Endodermal cell (in vitro differentiated cells): ENCODE results near the gene MPC1. TPM values are rescaled to one million over a fixed set of nuclear protein-coding genes. Genes with fewer than 3 reads are reported as not detected.
"Not testable (repeated sequence)": the region's sequence is repeated elsewhere in the genome, so short reads cannot be mapped to it uniquely, and the experiment has no call there.

ENCODE experiments used
- DNase-seq: peaks from one replicate; pipeline ENCODE4 v3.0.0-alpha.2; 2017
- H3K27ac ChIP-seq: 2 replicates; pipeline ENCODE4 v1.5.1; 2013; ENCODE audit warnings: mild to moderate bottlenecking, low read depth, low read length, moderate library complexity
- H3K27me3 ChIP-seq: 2 replicates; pipeline ENCODE4 v1.6.1; 2013; ENCODE audit warnings: mild to moderate bottlenecking, low read length, moderate library complexity; ENCODE audit not compliant: insufficient read depth, control insufficient read depth, poor library complexity, severe bottlenecking
- H3K36me3 ChIP-seq: 2 replicates; pipeline ENCODE4 v1.7.0; 2013; ENCODE audit warnings: mild to moderate bottlenecking, low read length, moderate library complexity; ENCODE audit not compliant: control insufficient read depth, insufficient read depth
- H3K4me1 ChIP-seq: one replicate; pipeline ENCODE4 v1.7.0; 2013; ENCODE audit warnings: low read length; ENCODE audit not compliant: control insufficient read depth, insufficient read depth
- H3K4me3 ChIP-seq: 2 replicates; pipeline ENCODE4 v1.5.1; 2013; ENCODE audit warnings: mild to moderate bottlenecking, low read length, moderate library complexity
- H3K9ac ChIP-seq: 2 replicates; pipeline ENCODE4 v1.6.1; 2013; ENCODE audit warnings: mild to moderate bottlenecking, low read length, moderate library complexity; ENCODE audit not compliant: poor library complexity, severe bottlenecking; ENCODE audit errors: extremely low read depth
- H3K9me3 ChIP-seq: 2 replicates; pipeline ENCODE4 v1.6.1; 2013; ENCODE audit warnings: mild to moderate bottlenecking, low read length, moderate library complexity; ENCODE audit not compliant: control insufficient read depth
- H3K27ac Mint-ChIP-seq: 2 replicates; pipeline ENCODE4 v1.8.0; 2020; ENCODE audit warnings: mixed read lengths
- H3K27me3 Mint-ChIP-seq: 2 replicates; pipeline ENCODE4 v1.8.0; 2021; ENCODE audit warnings: mild to moderate bottlenecking, mixed read lengths; ENCODE audit not compliant: insufficient read depth
- H3K36me3 Mint-ChIP-seq: 2 replicates; pipeline ENCODE4 v1.8.0; 2020; ENCODE audit warnings: low read depth, mixed read lengths
- H3K4me1 Mint-ChIP-seq: 2 replicates; pipeline ENCODE4 v1.8.0; 2020; ENCODE audit warnings: mixed read lengths
- H3K4me3 Mint-ChIP-seq: 2 replicates; pipeline ENCODE4 v1.8.0; 2020; ENCODE audit warnings: mild to moderate bottlenecking, moderate library complexity, mixed read lengths
- H3K9me3 Mint-ChIP-seq: 2 replicates; pipeline ENCODE4 v1.8.0; 2020; ENCODE audit warnings: mild to moderate bottlenecking, mixed read lengths
- CTCF ChIP-seq: fragments of 200-600 bp; sonication (generic); conservative IDR thresholded peaks from 2 replicates; pipeline ENCODE4 v1.5.0; 2021; ENCODE audit warnings: antibody characterized with exemption, mild to moderate bottlenecking
- WGBS, 2 experiments: methylation state at CpG; one replicate each; pipeline versions ENCODE4 v1.1.5 to v1.1.7; 2013; ENCODE audit warnings: missing lambda C conversion rate in 2 of 2, mixed read lengths in 1 of 2; ENCODE audit not compliant: insufficient coverage in 1 of 2, insufficient read length in 1 of 2; 5-methylcytosine and 5-hydroxymethylcytosine counted together
- total RNA-seq, 2 donors: library from RNA; stranded (reverse); fragmentation: NEBNext Ultra II Directional in 1 of 2; extraction: Animal tissue kit (Norgen Biotek cat#: 25700) in 1 of 2; gene quantifications; 2 replicates in 1 of 2; 3 replicates in 1 of 2; pipeline ENCODE4 v1.2.1, GENCODE V29; 2021

MPC1 gene
- total RNA-seq, 2 donors from 2014 or later, result 8.2 to 8.7 TPM

- no peak overlapping the region for H3K27ac ChIP-seq
- Mint-ChIP-seq H3K36me3 (no peaks in the 10 kb centered on the region), H3K27ac (no peak overlapping the region), H3K27me3 (peaks cover 24% of the 10 kb centered on the region), H3K4me3 (no peak overlapping the region), H3K4me1 (peaks cover 16% of the 10 kb centered on the region), H3K9me3 (peaks cover 18% of the 10 kb centered on the region)
- H3K27me3 ChIP-seq, result peaks cover 6% of the 10 kb centered on the region
- no peak overlapping the region for H3K9ac ChIP-seq
- H3K36me3 ChIP-seq, result no peaks in the 10 kb centered on the region
- no peak for DNase-seq
- no peaks in the 10 kb centered on the region for H3K4me1 ChIP-seq
- no peaks in the 10 kb centered on the region for H3K9me3 ChIP-seq
- TF ChIP-seq CTCF, result no peak
- 93 to 100% methylated on average over 2 to 27 of the region's 27 CpGs for WGBS, 2 experiments
- no peak overlapping the region for H3K4me3 ChIP-seq
These were observed 10.7 kb upstream of the MPC1 start for GRCh38 chr6:166393535-166393823.

- not testable (repeated sequence) for H3K4me1 ChIP-seq, H3K9me3 ChIP-seq, H3K36me3 Mint-ChIP-seq, DNase-seq, H3K36me3 ChIP-seq, H3K27me3 ChIP-seq, H3K4me3 Mint-ChIP-seq, H3K27ac Mint-ChIP-seq, H3K27ac ChIP-seq, H3K9ac ChIP-seq, H3K4me3 ChIP-seq
- 91 to 95% methylated on average over 14 to 30 of the region's 30 CpGs for WGBS, 2 experiments
- peaks cover 14% of the 10 kb centered on the region for H3K9me3 Mint-ChIP-seq
- peaks cover 21% of the 10 kb centered on the region for H3K27me3 Mint-ChIP-seq
- peaks cover 16% of the 10 kb centered on the region for H3K4me1 Mint-ChIP-seq
These were observed 10.2 kb upstream of the MPC1 start for GRCh38 chr6:166392755-166393534.

- no peak overlapping the region for H3K9ac ChIP-seq
- peaks cover 16% of the 10 kb centered on the region for H3K4me1 Mint-ChIP-seq
- 89 to 100% methylated on average over 1 to 3 of the region's 3 CpGs for WGBS, 2 experiments
These were observed 6.4 kb upstream of the MPC1 start for GRCh38 chr6:166389119-166389518.

More at GRCh38 chr6:166389119-166389518, 6.4 kb upstream of the MPC1 start:
- Mint-ChIP-seq H3K4me3 (no peak overlapping the region), H3K9me3 (peaks cover 12% of the 10 kb centered on the region), H3K27ac (no peak overlapping the region), H3K27me3 (peaks cover 7% of the 10 kb centered on the region), H3K36me3 (no peaks in the 10 kb centered on the region)
- Histone ChIP-seq H3K36me3 (no peaks in the 10 kb centered on the region), H3K27me3 (peaks cover under 1% of the 10 kb centered on the region), H3K27ac (no peak overlapping the region), H3K4me3 (no peak overlapping the region), H3K9me3 (no peaks in the 10 kb centered on the region), H3K4me1 (no peaks in the 10 kb centered on the region)
- no peak for DNase-seq
- TF ChIP-seq CTCF, result no peak
